CD4-positive, alpha-beta T cell treated with Interleukin-15 for 1 hour (primary cell): ENCODE data around the gene CCR5.
"Not testable (repeated sequence)": the region's sequence is repeated elsewhere in the genome, so short reads cannot be mapped to it uniquely, and the experiment has no call there.

Experiments used
- DNase-seq: peaks from one replicate; pipeline ENCODE4 v3.0.0-alpha.2; 2020

Gene CCR5

GRCh38 chr3:46370839-46371518, at the start of gene CCR5:
CCR5 (plus strand) TSS chr3:46370946; CDS start chr3:46372903, 1,957 bp downstream.
- no peak for DNase-seq

- DNase-seq = no peak
Observed at GRCh38 chr3:46321461-46322104, 49.2 kb upstream of the CCR5 start.

- DNase-seq = no peak
Observed at GRCh38 chr3:46324036-46324435, 46.7 kb upstream of the CCR5 start.

GRCh38 chr3:46325645-46326300, 45.0 kb upstream of the CCR5 start:
- DNase-seq = no peak

GRCh38 chr3:46330676-46331075, 40.1 kb upstream of the CCR5 start:
- not testable (repeated sequence) for DNase-seq

- DNase-seq = no peak
Observed at GRCh38 chr3:46334741-46335478, 35.8 kb upstream of the CCR5 start.

- no peak for DNase-seq
Observed at GRCh38 chr3:46335541-46335940, 35.2 kb upstream of the CCR5 start.

- DNase-seq = no peak
Observed at GRCh38 chr3:46337911-46338310, 32.8 kb upstream of the CCR5 start.

GRCh38 chr3:46338840-46339239, 31.9 kb upstream of the CCR5 start:
- no peak for DNase-seq

GRCh38 chr3:46344476-46344875, 26.3 kb upstream of the CCR5 start:
- DNase-seq = no peak

- DNase-seq = no peak
Observed at GRCh38 chr3:46348823-46349482, 21.8 kb upstream of the CCR5 start.

GRCh38 chr3:46349484-46350261, 21.1 kb upstream of the CCR5 start:
- no peak for DNase-seq

GRCh38 chr3:46350262-46350565, 20.5 kb upstream of the CCR5 start:
- DNase-seq = no peak

- DNase-seq = no peak
Observed at GRCh38 chr3:46351646-46352045, 19.1 kb upstream of the CCR5 start.

GRCh38 chr3:46353090-46353489, 17.7 kb upstream of the CCR5 start:
- DNase-seq = no peak

GRCh38 chr3:46353647-46354410, 16.9 kb upstream of the CCR5 start, which contains the start of gene CCR2:
CCR2 (plus strand) TSS chr3:46354111; CDS start chr3:46357528, 3,417 bp downstream.
- no peak for DNase-seq

- no peak for DNase-seq
Observed at GRCh38 chr3:46354478-46354877, 16.3 kb upstream of the CCR5 start.

GRCh38 chr3:46354984-46355383, 15.8 kb upstream of the CCR5 start:
- DNase-seq = no peak

GRCh38 chr3:46356276-46356675, 14.5 kb upstream of the CCR5 start:
- no peak for DNase-seq

GRCh38 chr3:46356909-46357308, 13.8 kb upstream of the CCR5 start:
- DNase-seq = no peak

- no peak for DNase-seq
Observed at GRCh38 chr3:46358466-46358865, 12.3 kb upstream of the CCR5 start.
